ENCODE results near the gene GRIK5.

DNA sequence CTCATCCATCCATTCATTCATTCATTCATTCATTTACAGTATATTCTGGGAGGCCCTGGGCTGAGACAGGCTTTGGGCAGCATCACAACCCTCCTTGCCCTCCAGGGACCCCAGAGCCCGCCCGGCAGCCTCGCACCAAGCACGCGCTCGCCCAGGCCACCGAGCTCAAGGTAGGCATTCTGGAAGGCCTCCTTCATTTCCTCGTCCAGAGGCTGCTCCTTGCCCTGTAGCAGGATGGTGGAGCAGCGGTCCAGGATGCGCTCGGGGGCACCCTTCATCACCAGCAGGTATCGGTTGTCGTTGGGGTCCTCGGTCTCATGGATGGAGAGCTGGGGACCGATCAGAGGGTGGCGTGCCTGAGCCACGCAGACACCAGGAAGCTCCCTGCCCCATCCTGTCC, 91.5 kb downstream of the GRIK5 start:
- TF ChIP-seq, protein P1, sequence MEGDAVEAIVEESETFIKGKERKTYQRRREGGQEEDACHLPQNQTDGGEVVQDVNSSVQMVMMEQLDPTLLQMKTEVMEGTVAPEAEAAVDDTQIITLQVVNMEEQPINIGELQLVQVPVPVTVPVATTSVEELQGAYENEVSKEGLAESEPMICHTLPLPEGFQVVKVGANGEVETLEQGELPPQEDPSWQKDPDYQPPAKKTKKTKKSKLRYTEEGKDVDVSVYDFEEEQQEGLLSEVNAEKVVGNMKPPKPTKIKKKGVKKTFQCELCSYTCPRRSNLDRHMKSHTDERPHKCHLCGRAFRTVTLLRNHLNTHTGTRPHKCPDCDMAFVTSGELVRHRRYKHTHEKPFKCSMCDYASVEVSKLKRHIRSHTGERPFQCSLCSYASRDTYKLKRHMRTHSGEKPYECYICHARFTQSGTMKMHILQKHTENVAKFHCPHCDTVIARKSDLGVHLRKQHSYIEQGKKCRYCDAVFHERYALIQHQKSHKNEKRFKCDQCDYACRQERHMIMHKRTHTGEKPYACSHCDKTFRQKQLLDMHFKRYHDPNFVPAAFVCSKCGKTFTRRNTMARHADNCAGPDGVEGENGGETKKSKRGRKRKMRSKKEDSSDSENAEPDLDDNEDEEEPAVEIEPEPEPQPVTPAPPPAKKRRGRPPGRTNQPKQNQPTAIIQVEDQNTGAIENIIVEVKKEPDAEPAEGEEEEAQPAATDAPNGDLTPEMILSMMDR (IDR thresholded peaks at IDR 0.05; ENCODE audit: low read depth, low read length, poor library complexity, severe bottlenecking), result no peak
- TF ChIP-seq EZH2phosphoT487 (IDR thresholded peaks at IDR 0.05; ENCODE audit: borderline replicate concordance, low read length), result no peak

Measured in DOHH2 (cell line).